Left lung (tissue), 10 donors: ENCODE results near the gene GDPD3. TPM values are rescaled to one million over a fixed set of nuclear protein-coding genes. Genes with fewer than 3 reads are reported as not detected.

Experiments
- ATAC-seq: fragments of 200-7000 bp; cut with Tn5 transposase; one replicate; pipeline ENCODE4 v1.9.1; 2020; ENCODE audit warnings: moderate library complexity
- DNase-seq, 4 donors: peaks; one replicate each; pipeline ENCODE4 v3.0.0-alpha.2; 2013 to 2020
- H3K27ac ChIP-seq, 2 donors: fragments of 200-600 bp; sonication (generic) in 1 of 2; one replicate each; pipeline versions ENCODE4 v1.5.0 to v1.8.0; 2020 to 2021
- H3K27me3 ChIP-seq, 2 donors: fragments of 200-600 bp; sonication (generic) in 1 of 2; one replicate each; pipeline versions ENCODE4 v1.5.0 to v1.8.0; 2020 to 2021
- H3K36me3 ChIP-seq, 2 donors: fragments of 200-600 bp; sonication (generic) in 1 of 2; one replicate each; pipeline versions ENCODE4 v1.5.0 to v1.8.0; 2020 to 2021
- H3K4me1 ChIP-seq, 2 donors: fragments of 200-600 bp; one replicate each; pipeline ENCODE4 v1.8.0; 2021
- H3K4me3 ChIP-seq, 2 donors: fragments of 200-600 bp; sonication (generic) in 1 of 2; one replicate each; pipeline versions ENCODE4 v1.5.0 to v1.8.0; 2020 to 2021; ENCODE audit warnings: mild to moderate bottlenecking in 1 of 2
- H3K9me3 ChIP-seq, 2 donors: fragments of 200-600 bp; sonication (generic) in 1 of 2; one replicate each; pipeline versions ENCODE4 v1.5.0 to v1.8.0; 2020 to 2021
- intact Hi-C, 2 donors: fragments of 100-400 bp; cut with DNase I; formaldehyde crosslinking; loops; one replicate each; pipeline versions ENCODE4 v1.11.2 to v1.14.2; 2022
- polyA plus RNA-seq, 6 donors: library from polyadenylated mRNA; unstranded; fragments of 120-200 nt; gene quantifications; one replicate each; pipeline ENCODE4 v1.2.1, GENCODE V29; 2013; ENCODE audit not compliant: insufficient read length in 6 of 6
- total RNA-seq, 2 donors: library from RNA; stranded (reverse); fragmentation: NEBNext Ultra II Directional; extraction: Animal tissue kit (Norgen Biotek cat#: 25700); gene quantifications; one replicate each; pipeline ENCODE4 v1.2.1, GENCODE V29; 2021
- TF ChIP-seq, protein P1 (sequence below), 2 donors: fragments of 200-600 bp; sonication (generic) in 1 of 2; IDR thresholded peaks; one replicate each; pipeline versions ENCODE4 v1.5.0 to v1.8.0; 2021; ENCODE audit warnings: antibody characterized with exemption in 2 of 2
- donor health status: DM: no; HTN: yes; CAD: no.
- donor health status: DM: no; HTN: no; CAD: no.

Gene GDPD3
- total and polyA plus RNA-seq, 8 donors: 5.6 to 20.3 (median 14.6) TPM

DNA sequence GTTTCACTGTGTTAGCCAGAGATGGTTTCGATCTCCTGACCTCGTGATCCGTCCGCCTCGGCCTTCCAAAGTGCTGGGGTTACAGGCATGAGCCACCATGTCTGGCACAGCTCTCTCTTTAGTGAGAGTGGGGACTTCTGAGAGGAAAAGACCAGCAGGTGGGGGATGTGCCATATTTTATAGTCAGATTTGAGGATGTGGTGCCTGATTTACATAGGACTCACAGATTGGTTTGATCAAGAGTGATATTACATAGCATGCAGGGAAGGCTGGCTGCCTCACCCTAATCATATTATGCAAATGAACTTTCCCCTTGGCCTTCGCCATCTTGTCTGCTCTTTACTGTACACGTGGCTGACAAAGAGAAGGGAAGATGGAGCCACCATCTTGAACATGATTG lies 37.8 kb upstream of the GDPD3 start:
- TF ChIP-seq, protein P1, sequence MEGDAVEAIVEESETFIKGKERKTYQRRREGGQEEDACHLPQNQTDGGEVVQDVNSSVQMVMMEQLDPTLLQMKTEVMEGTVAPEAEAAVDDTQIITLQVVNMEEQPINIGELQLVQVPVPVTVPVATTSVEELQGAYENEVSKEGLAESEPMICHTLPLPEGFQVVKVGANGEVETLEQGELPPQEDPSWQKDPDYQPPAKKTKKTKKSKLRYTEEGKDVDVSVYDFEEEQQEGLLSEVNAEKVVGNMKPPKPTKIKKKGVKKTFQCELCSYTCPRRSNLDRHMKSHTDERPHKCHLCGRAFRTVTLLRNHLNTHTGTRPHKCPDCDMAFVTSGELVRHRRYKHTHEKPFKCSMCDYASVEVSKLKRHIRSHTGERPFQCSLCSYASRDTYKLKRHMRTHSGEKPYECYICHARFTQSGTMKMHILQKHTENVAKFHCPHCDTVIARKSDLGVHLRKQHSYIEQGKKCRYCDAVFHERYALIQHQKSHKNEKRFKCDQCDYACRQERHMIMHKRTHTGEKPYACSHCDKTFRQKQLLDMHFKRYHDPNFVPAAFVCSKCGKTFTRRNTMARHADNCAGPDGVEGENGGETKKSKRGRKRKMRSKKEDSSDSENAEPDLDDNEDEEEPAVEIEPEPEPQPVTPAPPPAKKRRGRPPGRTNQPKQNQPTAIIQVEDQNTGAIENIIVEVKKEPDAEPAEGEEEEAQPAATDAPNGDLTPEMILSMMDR (IDR thresholded peaks at IDR 0.05): no peak
- DNase-seq (no peak), ATAC-seq (no peak)
- Histone ChIP-seq H3K36me3 (no peaks in the 10 kb centered on the region), H3K27me3 (no peaks in the 10 kb centered on the region), H3K9me3 (peaks cover 3 to 8% of the 10 kb centered on the region in 2 donors), H3K27ac (no peak overlapping the region), H3K4me3 (no peak overlapping the region), H3K4me1 (peaks cover 0 to 27% of the 10 kb centered on the region in 2 donors)
- intact Hi-C loops: no loop called here

DNA sequence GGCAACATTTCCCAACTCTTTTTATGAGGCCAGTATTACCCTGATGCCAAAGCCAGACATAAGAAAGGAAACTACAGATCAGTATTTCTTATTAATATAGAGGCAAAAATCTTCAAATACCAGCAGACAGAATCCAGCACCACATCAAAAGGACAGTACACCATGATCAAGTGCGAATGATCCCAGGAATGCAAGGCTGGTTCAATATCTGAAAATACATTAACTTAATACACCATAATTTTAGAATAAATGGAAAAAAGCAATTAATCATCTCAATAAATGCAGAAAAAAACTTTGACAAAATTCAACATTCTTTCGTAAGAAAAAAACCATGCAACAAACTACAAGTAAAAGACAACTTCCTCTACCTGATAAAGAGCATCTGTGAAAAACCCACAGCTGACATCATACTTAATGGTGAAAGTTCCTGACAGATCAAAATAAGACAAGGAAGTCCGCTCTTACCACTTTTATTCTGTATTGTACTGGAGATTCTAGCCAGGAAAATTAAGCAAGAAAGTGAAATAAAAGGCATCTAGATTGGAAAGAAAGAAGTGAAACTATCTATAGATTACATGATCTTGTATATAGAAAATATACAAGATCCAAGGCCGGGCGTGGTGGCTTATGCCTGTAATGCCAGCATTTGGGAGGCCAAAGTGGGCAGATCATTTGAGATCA lies 36.1 kb upstream of the GDPD3 start:
- Histone ChIP-seq H3K4me1 (peaks cover 0 to 27% of the 10 kb centered on the region in 2 donors), H3K9me3 (peaks cover 3 to 8% of the 10 kb centered on the region in 2 donors), H3K4me3 (no peak overlapping the region), H3K27me3 (no peaks in the 10 kb centered on the region), H3K36me3 (no peaks in the 10 kb centered on the region), H3K27ac (peak overlapping the region in 1 of 2 donors; percentile 71)
- DNase-seq (no peak), ATAC-seq (no peak)
- TF ChIP-seq, protein P1 (IDR thresholded peaks at IDR 0.05): no peak
- intact Hi-C loops: no loop called here

GRCh38 chr16:30147843-30148510 lies 34.6 kb upstream of the GDPD3 start:
- intact Hi-C loops: no loop called here
- peaks cover 3 to 8% of the 10 kb centered on the region in 2 donors for H3K9me3 ChIP-seq
- H3K27me3 ChIP-seq: no peaks in the 10 kb centered on the region
- DNase-seq: no peak
- ATAC-seq: no peak
- H3K4me1 ChIP-seq: peaks cover 0 to 27% of the 10 kb centered on the region in 2 donors
- TF ChIP-seq, protein P1 (IDR thresholded peaks at IDR 0.05): no peak
- H3K4me3 ChIP-seq: no peak overlapping the region
- H3K36me3 ChIP-seq: no peaks in the 10 kb centered on the region
- no peak overlapping the region for H3K27ac ChIP-seq

DNA sequence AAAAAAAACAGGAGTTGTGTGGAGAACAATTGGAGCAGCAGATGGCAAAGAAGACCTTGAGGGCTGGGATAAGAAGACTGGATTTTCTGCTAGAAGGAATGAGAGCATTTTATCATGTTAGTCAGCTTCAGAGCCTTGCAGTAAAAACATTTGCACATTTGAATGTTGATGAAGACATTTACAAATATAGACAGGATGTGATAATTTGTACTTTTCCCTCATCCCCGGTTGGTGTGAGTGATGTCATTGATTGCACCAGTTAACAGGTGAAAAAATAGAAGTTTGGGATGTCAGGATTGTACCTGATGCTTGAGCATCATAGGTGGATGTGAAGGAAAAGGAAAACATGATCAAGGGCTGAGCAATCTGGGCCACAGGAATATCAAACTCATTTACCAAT lies 32.3 kb upstream of the GDPD3 start:
- Histone ChIP-seq H3K36me3 (no peaks in the 10 kb centered on the region), H3K4me1 (peaks cover 0 to 27% of the 10 kb centered on the region in 2 donors), H3K9me3 (peaks cover 3 to 8% of the 10 kb centered on the region in 2 donors), H3K4me3 (no peak overlapping the region), H3K27ac (no peak overlapping the region), H3K27me3 (no peaks in the 10 kb centered on the region)
- intact Hi-C loops: no loop called here
- no peak for DNase-seq
- TF ChIP-seq, protein P1 (IDR thresholded peaks at IDR 0.05): no peak
- ATAC-seq: no peak

- intact Hi-C loops: no loop called here
- ATAC-seq: no peak
- H3K36me3 ChIP-seq: no peaks in the 10 kb centered on the region
- DNase-seq: no peak
- TF ChIP-seq, protein P1 (IDR thresholded peaks at IDR 0.05): no peak
- no peaks in the 10 kb centered on the region for H3K27me3 ChIP-seq
- no peak overlapping the region for H3K27ac ChIP-seq
- H3K4me1 ChIP-seq: peaks cover 0 to 20% of the 10 kb centered on the region in 2 donors
- peaks cover 3 to 8% of the 10 kb centered on the region in 2 donors for H3K9me3 ChIP-seq
- H3K4me3 ChIP-seq: no peak overlapping the region
Measured at GRCh38 chr16:30144917-30145316, 31.6 kb upstream of the GDPD3 start.
